ELR (cell line): ENCODE measurements around the gene NPLOC4.

Source experiments
- DNase-seq: peaks from one replicate; pipeline ENCODE4 v3.0.0-alpha.2; 2015; ENCODE audit warnings: low read depth

The NPLOC4 gene

DNA sequence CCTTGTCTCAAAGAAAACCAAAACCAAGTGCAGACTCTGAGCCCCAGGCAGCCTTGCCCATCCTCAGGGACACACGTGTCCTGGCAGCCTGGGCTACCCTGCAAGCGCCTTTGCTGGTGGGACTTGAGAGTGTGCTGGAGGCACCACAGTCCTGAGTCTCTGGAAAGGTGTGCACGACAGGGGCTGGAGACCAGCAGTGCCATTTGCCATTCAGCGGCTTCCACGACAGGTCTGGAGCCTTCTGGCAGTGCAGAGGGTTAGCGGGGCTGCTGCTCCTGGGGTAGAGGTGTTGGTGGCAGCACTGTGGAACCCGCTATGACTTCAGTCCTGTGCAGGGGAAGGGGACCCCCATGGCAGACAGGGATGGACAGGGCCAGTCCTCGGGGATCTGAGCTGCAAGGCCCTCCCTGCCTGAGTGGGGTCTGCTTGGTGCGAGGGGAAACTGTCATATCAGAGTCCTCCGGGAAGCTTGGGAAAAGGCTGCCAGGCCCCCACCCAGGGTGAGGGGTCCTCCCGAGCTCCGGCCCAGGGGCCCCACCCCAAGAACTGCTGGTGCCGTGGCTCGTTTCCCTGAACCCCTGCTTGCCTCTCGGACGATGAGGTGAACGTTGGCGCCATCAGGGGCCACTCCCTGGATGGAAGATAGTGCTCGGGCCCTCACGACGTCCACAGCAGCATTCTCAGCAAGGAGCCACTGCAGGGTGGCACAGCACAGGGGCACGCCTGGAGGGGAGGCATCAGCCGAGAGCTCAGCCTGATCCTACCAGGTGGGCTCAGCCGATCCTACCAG is 91.6 kb downstream of the NPLOC4 start:
- no peak for DNase-seq

DNA sequence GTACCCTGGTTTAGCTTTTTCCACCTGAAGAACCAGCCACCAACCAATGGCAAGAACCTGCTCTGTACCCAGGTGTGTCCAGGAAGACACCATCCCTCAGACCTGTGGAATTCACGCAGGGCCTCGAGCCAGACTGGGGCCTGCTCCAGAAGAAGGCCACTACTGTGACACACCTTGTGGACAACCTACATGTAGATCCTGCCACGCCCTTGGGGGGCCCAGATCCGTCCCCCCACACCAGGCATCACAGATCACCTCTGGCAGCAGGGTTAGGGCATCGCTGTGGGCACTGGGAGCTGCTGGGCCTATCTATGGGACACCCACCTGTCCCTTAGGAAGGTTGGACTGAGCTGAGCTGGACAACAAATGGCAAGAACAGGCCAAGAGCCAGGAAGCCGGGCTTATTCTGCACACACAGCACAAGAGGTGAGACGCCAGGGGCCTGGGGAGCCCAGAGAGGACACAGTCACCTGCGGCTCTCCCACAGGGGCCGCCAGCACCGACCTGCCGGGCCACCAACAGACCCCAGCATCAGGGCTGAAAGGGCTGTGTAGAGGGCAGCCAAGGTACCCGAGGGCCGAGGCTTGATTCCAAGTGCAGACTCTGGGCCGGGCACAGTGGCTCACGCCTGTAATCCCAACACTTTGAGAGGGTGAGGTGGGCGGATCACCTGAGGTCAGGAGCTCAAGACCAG is 92.5 kb downstream of the NPLOC4 start:
- no peak for DNase-seq

DNA sequence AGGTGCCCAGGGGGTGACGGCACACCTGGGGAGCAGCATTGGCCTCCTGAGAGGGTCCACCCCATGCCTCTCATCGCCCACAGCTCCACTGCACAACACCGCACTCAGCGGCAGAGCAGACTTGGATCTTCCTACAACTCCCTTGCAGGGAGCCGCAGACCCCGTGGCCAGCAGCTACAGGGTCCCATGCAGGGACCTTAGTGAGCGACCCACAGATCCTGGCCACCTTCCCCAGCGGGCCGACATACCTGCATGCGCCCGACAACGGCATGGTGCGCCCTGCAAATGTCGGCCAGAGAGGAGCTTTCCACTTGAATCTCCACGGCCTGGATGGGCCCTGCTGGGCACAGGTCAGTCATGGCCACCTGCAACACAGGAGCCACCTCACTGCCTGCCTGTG is 93.2 kb downstream of the NPLOC4 start:
- DNase-seq = no peak

DNA sequence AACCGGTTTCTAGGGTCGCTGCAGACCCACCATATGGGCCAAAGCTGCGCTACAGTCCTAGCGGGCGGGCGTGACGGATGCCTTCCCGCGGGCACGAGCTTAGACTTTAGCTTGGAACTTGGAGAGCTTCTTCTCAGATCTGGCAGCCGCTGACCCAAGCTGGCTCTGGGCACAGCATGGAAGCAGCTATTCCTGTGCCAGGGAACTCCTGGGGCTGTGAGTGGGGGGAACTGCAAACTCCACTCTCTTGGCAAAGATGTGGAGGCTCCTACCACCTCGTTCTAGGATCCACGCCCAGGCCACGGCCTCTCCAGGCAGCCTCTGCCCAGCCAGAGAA is 93.6 kb downstream of the NPLOC4 start:
- DNase-seq = no peak

DNA sequence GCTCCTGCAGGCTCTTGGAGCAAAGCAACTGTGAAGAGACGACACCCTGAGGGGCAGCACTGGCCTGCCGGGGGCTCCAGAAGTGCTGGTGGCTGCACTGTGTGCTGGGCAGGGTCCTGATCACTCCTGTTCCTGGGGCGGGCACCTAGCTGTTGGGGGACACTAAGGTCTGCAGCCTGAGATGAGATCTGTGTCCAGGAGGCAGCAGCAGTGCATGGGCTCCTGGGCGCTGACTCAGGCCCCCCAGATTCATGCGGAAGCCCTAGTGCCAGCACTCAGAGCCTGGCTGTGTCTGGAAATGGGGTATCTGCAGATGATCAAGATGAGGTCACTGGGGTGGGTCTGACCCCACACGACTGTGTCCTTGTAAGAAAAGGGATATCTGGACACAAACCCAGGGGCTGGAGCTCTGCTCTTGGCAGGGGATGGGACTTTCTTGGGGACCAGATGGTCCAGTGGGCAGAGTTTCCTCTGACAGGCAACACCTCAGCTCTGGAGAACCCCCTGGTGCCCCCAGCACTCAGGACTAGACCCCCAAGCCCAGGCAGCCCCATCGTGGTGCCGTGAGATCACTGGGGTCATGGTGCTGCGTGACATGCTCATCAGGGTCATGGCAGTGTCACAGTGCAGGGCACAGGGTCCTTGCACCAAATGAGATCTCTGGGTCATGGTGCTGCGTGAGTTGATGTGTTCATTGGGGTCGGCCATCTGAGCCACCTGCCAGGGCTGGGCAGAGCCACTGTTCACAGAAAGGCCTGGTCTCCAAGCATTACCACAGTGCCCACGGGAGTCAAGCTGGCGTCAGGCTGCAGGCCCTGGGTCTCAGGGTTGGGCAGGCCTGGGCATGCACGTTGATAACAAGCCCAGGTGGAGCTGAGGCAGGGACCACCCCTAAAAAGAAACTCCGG is 94.2 kb downstream of the NPLOC4 start:
- no peak for DNase-seq

DNA sequence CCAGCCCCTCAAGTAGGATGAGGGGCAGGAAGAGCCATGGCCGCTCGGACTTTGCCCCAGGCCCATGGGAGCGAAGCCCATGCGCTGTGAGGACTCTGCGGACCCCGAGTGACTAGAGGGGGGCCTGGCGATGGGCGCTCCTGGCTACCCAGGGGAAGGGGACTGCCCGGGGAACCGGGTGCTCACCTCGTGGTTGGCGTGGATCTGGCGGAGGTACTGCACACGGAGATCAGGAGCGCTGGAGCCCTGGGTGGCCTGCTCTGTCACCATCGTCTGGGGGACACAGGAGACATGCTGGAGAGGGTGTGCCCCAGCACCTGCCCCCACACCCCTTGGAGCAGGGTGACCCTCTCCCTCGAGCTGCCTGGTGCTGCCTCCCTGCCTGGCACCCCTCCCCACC is 95.8 kb downstream of the NPLOC4 start:
- no peak for DNase-seq

DNA sequence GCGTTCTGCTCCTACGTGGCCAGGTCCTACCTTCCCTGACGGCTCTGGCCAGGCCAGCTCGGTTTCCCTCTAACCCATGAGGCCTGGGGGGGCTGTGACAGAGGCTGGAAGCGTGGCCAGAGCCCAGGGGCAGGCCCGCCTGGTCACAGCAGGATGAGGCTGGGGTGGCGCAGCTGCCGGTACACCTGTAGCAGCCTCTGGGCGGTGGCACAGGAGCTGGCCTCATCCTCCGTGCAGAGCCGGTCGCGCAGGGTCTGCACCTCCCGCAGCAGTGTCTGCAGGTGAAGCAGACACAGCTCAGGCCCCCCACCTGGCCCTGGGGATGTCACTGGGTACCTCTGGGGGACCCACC is 96.3 kb downstream of the NPLOC4 start:
- DNase-seq = no peak

DNA sequence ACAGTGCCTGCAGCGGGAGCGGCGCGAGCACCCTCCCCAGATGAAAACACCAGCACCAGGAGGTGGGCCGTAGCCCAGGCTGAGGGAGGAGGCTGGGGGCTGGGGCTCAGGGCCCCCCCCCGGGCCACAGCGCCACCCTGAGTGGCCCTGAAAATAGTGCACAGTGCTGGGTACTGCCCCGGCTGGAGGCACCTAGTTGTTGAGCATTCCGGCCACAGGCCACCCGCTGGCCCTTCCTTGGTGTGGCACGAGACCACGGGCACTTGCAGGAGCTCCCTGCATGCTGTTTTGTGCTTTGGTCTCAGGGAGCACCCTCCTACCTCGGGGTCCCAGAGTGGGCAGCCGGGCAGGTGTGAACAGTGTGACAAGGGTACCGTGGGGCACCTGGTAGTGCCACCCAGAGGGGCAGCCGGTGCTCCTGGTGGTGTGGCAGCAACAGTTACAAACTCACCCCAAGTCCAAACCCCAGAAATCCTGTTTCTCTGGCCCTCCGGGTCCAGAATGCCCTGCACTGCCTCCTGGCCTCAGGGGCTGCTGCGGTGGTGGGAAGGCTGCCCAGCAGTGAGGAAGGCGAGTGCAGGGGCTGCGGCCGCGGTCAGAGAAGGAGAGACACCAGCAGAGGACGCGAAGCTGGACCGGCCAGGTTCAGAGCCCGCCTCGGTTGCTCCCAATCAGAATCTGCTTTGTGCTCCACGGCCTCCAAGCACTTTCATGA is 96.8 kb downstream of the NPLOC4 start:
- DNase-seq = no peak

DNA sequence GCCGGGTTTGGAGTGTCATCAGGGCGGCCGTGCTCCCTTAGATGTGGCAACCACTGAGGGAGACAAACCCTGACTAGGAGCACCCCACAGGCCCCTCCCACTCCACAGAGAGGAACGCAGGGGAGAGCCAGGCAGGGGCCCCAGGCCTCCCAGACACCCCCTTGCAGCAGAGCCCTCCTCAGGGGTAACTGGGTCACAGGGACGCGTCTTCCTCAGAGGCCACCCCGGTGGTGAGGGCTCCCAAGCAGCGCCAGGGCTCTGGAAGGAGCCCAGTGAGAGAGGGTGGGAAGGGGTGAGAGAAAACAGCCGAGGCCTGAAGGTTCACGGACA is 97.4 kb downstream of the NPLOC4 start:
- no peak for DNase-seq

DNA sequence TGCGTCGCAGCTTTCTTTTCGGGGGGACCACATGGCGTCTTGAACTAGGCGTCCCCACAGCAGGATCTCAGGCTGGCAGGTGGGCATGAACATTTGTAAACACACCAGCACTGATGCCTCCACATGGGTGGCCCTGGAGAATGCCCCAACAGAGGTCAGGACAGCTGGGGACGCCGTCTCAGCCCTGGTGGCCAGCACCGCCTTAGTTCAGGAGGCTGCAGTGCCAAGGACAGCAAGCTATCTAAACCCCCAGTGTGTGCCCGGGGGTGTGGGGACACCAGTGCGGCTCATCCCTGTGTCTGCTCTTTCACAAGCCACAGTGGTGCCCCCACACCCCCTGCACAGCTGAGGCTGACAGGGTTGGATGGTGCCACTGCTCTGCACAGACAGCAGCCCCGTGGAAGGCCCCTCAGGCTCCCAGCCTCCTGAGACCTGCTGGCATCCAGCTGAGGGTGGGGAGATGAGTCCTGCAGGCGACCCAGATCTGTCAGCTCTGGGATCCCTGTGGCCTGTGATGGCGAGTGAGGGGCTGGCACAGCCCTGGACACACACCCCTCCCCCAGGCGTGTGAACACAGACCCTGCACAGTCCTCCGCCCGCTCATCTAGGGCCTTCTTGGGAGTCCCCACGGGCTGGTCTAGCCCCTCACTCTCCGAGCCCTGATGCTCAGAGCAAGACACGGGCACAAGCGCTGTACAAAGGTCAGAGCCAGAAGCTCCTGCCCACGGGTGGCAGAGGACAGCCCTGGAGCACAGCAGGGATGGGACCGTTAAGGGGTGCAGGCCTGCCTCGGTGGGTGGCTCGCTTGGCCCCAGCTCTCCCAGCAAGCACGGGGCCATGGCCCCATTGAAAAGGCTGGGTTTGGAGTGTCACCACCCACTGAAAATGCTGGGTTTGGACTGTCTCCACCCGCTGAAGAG is 98.0 kb downstream of the NPLOC4 start:
- DNase-seq = no peak

DNA sequence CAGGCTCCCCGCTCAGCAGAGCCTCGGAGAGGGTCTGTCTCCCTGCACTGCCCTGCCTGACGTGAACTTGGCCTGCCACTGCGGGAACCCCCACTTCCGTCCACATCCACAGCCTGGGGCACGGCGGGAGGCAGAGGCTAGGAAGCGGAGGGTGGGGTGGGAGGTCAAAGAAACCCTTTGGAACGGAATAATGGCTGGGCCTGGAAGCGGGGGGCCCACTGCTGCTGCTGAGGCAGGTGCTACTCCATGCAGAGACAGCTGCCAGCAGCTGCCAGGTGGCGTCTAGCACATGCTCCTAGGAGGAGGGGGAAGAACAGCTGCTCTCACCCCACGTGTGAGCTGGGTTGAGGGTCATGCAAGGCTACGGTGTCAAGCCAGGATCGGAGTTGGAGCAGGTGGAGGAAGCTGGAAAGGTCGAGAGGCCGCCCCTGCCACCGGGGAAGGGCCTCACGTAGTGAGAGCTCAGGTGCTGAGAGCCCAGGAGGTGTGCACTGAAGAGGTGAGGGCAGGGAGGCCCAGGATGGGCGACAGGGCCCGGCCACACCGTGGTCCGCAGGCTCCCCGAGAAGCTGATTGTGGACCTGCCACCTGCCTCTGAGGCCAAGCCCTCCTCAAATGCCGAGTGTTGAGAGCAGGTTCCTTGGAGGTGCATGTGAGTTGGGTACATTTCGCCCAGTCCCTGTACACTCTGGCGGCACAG is 98.9 kb downstream of the NPLOC4 start:
- DNase-seq = no peak

DNA sequence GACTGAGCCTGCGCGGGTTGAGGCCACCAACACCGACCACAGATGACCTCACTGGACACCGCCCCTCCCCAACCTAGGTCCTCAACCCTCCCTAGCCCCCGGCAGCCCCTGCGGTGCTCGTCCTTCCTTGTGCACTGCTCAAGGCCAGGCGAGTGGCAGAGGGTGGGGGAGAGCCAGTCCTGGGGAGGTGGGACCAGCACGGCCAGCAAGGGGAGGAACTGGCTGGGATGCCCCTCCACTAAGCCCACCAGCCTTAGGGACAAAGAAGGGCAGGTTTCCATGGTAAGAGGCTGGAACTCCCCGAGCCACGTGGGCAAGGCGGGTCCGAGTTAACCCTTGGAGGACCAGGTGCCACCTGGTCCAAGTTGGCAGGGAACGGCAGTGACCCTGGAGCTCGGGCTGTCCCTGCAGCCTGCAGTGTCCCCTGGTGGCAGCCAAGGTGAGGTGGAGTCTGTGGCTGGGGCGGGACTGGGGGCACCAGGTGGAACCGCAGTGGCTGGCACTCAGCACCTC is 99.5 kb downstream of the NPLOC4 start:
- peak; percentile 46 for DNase-seq

DNA sequence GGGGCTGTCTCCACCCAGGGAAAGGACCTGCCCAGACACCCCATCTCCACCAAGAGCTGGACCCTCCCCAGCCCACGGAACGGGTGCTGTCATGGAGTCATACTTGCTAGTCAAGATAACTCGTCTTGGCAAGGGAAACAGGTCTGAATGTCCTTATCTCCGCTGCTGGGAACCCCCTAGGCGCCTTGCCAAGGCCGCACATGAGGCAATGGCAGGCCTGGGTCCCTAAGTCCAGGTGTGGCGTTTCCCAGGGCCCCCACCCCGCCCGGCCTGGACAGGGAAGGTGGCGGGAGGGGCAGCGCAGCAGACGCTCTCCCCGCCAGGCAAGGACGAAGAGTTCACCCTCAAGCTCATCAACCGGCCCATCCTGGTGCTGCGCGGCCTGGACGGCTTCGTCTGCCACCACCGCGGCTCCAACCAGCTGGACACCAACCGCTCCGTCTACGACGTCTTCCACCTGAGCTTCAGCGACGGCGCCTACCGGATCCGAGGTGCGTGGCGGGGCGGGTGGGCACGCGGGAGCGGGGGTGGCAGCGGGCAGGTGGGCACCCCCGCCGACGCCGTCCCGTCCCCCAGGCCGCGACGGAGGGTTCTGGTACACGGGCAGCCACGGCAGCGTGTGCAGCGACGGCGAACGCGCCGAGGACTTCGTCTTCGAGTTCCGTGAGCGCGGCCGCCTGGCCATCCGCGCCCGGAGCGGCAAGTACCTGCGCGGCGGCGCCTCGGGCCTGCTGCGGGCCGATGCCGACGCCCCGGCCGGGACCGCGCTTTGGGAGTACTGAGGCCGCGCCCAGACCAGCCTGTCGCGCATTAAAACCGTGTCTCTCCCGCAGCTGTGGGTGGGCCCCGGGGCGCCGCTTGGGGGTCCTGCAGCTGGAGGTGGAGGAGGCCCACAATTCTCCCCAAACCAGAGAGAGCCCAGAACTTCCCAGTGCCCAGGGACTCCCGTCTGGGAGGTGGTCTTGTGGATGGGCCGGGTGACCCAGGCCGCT is 100.3 kb downstream of the NPLOC4 start:
- no peak for DNase-seq

DNA sequence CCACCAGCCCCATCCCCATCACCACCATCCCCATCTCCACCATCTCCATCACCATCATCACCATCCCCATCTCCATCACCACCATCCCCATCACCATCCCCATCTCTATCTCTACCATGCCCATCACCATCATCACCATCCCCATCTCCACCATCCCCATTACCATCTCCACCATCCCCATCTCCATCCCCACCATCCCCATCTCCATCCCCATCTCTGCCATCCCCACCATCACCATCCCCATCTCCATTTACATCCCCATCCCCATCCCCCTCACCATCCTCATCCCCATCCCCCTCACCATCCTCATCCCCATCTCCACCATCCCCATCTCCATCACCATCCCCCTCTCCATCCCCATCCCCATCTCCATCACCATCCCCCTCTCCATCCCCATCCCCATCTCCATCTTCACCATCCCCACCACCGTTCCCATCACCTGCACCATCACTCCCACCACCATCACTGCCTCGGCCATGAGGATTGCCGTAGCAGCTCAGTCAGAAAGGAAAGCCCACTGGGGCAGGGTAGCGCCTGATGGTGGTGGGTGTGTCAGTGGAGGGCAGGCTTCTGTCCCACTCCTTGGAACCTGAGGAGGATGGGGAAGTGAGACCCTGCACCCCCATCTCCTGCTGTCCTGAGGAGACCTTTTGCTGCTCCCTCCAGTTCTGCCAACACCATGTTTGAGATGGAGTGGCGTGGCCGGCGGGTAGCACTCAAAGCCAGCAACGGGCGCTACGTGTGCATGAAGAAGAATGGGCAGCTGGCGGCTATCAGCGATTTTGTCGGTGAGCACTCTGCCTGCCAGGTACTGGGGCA is 101.2 kb downstream of the NPLOC4 start:
- no peak for DNase-seq

DNA sequence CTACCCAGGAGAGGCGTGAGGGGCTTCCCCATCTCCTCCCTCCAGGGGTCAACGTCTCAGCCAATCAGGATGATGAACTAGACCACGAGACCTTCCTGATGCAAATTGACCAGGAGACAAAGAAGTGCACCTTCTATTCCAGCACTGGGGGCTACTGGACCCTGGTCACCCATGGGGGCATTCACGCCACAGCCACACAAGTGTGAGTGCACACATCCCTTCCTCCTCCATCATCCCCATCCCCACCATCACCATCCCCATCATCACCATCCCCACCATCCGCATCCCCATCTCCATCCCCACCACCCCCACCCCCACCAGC is 101.9 kb downstream of the NPLOC4 start:
- DNase-seq = no peak

DNA sequence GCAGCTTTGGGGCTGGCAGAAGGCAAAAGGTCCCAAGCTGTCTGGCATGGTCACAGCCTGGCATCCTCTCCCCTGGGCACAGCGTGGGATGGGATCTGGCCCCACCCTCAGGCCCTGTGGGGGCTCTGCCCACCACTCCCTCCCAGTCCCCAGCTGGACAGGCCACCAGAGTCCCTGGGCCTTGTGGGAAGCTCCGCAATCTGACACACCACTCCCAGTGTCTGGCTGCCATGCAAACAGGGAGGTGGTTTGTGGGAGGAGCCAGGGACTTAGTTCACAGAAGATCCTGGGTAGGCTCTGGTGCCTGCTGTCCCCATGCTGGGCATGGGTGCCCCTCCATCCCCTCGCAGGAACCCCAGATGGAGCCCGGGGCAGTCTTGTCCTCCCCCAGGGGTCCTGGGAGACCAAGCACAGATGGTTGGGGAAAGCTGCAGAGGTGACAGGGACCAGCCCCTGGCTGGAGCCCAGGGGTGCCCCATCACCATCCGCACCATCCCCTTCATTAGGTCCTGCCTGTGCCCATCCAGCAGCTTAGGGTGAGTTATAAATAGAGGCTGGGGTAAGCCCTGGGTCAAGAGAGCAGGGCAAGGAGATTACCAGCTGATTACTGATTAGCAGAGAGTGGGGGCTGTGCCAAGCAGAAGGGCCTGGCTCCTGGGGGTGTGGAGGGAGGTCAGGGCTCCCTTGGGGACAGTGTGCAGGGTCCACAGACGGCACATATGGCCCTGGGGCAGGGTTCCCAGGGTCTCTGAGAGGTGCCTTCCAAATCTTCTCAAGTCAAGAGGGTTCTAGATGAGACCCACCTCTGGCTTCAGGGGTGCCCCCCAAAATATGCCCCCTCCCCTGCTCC is 102.5 kb downstream of the NPLOC4 start:
- peak; percentile 39 for DNase-seq

DNA sequence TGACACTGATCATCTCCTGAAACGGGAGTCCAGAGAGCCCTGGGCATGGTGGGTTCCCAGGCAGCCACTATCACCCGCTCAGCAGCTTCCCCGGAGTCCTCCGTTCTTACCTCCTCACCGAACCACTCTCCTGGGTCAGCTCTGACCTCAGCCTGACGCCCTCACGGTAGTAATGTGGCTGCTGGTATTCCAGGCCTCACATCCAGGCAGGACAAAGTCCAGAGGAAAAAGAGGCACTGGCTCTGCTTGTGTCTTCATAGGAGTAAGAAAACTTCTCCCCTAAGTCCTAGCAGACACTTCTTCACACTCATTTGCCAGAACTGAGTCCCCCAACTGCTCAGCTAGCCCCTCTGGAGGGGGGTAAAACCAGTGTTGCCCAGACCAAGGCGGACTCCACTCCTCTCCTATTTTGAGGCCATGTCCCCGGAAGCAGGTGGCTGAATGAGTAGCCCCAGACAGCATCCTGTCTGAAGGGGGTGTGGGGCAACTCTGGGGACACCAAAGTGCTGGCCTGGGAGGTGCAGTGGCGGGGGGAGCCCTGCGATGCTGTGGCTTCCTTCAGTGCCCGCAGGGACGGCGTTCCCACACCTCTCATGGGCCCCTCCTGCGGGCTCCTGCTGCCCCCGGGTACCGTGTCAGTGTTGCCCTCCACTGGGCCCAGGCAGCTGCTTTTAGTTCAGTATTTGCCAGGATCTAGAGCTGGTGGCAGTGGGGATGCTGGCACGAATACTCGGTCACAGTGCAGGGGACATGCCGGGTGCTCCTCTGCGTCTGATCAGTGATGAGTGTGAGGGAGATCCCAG is 103.4 kb downstream of the NPLOC4 start:
- DNase-seq = no peak
